ENCODE results near the gene ORC5. TPM values are rescaled to one million over a fixed set of nuclear protein-coding genes. Genes with fewer than 3 reads are reported as not detected.

Gene ORC5
- polyA plus RNA-seq, 3 donors: 2.8 to 7.9 (median 7.0) TPM

DNA sequence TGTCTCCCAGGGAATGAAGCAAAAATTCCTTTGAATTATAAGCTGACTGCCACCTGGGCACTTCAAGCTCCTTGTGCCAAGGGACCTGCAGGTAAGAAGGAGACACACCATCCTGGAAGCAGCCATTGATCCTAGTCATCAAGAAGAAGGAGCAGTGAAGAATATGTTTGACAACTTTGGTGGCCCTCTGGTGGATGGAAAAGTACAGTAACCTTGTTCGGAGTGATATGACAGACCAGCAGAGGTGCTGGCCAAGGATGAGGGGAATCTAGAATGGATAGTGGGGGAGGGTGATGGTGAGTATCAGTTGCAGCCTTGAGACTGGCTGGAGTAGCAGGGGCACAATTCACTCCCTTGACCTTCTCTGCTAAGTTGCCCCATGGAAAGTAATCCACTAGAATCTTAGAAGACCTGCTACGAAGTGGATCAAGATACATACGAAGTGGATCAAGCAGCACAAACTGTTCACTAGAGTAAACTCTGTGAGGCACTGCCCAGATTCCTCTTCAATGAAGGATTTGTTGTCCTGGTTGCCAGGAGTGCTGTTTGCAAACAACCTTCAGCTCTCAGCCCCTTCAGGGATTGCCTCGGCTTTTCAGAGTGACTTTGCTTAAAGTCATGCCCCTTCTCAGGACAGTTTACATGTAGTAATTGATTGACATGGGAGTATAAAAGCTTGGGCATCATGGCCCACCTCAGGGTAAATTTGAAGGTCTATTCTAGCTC, 44.8 kb upstream of the ORC5 start:
- H3K4me2 ChIP-seq (replicated peaks; ENCODE audit: extremely low read depth, low read length, poor library complexity, severe bottlenecking): no peak overlapping the region
- DNase-seq: no peak
- no peaks in the 10 kb centered on the region for H3K79me2 ChIP-seq (ENCODE audit: insufficient read depth, low read length)
- H3K9me3 Mint-ChIP-seq: peaks cover 0 to 3% (median 0%) of the 10 kb centered on the region in 7 donors
- no peak overlapping the region for H3K4me3 Mint-ChIP-seq
- H3K27ac Mint-ChIP-seq: no peak overlapping the region
- no peak overlapping the region for H2AFZ ChIP-seq (ENCODE audit: insufficient read depth, low read depth, low read length, poor library complexity, severe bottlenecking)
- H3K4me1 Mint-ChIP-seq: no peaks in the 10 kb centered on the region
- H3K27me3 Mint-ChIP-seq (ENCODE audit: low read depth in 3 of 3): peaks cover 3 to 6% (median 5%) of the 10 kb centered on the region in 3 donors
- 87% methylated on average over 4 of the region's 4 CpGs for WGBS (ENCODE audit: insufficient coverage)
- no peaks in the 10 kb centered on the region for H3K4me1 ChIP-seq (ENCODE audit: control insufficient read depth in 1 of 2, insufficient read depth in 2 of 2, low read length in 2 of 2)
- no peak overlapping the region for H3K27ac ChIP-seq (ENCODE audit: low read depth in 1 of 2, low read length in 2 of 2)
- no peaks in the 10 kb centered on the region for H4K20me1 ChIP-seq (ENCODE audit: insufficient read depth, low read length)
- H3K27me3 ChIP-seq (ENCODE audit: control insufficient read depth in 2 of 2, insufficient read depth in 2 of 2, low read length in 2 of 2): no peaks in the 10 kb centered on the region
- no peaks in the 10 kb centered on the region for H3K36me3 ChIP-seq (replicated peaks in 1 of 2; ENCODE audit: control insufficient read depth in 1 of 2, insufficient read depth in 2 of 2, low read length in 2 of 2)
- no peaks in the 10 kb centered on the region for H3K9me3 ChIP-seq (replicated peaks in 1 of 2; ENCODE audit: control insufficient read depth in 1 of 2, insufficient read depth in 1 of 2, low read length in 2 of 2)
- intact Hi-C loops (cut with micrococcal nuclease): no loop called here
- TF ChIP-seq, protein P1, sequence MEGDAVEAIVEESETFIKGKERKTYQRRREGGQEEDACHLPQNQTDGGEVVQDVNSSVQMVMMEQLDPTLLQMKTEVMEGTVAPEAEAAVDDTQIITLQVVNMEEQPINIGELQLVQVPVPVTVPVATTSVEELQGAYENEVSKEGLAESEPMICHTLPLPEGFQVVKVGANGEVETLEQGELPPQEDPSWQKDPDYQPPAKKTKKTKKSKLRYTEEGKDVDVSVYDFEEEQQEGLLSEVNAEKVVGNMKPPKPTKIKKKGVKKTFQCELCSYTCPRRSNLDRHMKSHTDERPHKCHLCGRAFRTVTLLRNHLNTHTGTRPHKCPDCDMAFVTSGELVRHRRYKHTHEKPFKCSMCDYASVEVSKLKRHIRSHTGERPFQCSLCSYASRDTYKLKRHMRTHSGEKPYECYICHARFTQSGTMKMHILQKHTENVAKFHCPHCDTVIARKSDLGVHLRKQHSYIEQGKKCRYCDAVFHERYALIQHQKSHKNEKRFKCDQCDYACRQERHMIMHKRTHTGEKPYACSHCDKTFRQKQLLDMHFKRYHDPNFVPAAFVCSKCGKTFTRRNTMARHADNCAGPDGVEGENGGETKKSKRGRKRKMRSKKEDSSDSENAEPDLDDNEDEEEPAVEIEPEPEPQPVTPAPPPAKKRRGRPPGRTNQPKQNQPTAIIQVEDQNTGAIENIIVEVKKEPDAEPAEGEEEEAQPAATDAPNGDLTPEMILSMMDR (IDR thresholded peaks at IDR 0.05): no peak
- H3K4me3 ChIP-seq (replicated peaks in 1 of 3; ENCODE audit: low read depth in 2 of 3, low read length in 3 of 3): no peak overlapping the region
- H3K36me3 Mint-ChIP-seq: no peaks in the 10 kb centered on the region
- no peak overlapping the region for H3K9ac ChIP-seq (ENCODE audit: insufficient read depth, low read length, poor library complexity, severe bottlenecking)

DNA sequence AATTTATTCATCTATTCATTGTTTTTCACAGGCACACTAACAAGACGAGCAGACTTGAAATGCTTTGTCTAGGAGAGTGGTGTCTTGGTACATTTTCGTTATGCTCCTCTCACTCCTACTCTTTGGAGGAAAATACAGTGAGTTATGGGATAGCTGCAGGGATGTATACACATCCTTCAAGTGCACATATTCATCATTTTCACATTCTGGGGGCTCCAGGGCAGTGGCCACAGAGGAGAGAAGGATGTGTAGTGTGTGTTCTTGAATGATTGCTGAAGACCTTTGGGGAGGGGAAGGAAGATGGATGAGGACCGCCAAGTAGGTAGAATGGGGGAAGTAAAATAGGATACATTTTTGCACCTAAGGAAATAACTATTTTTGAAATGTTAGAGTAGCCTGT, 34.8 kb upstream of the ORC5 start:
- H3K4me1 Mint-ChIP-seq: no peaks in the 10 kb centered on the region
- peaks cover 6 to 11% (median 10%) of the 10 kb centered on the region in 3 donors for H3K27me3 Mint-ChIP-seq (ENCODE audit: low read depth in 3 of 3)
- no peak overlapping the region for H3K4me3 Mint-ChIP-seq
- H3K27ac Mint-ChIP-seq: no peak overlapping the region
- no peaks in the 10 kb centered on the region for H3K4me1 ChIP-seq (ENCODE audit: control insufficient read depth in 1 of 2, insufficient read depth in 2 of 2, low read length in 2 of 2)
- H3K4me2 ChIP-seq (replicated peaks; ENCODE audit: extremely low read depth, low read length, poor library complexity, severe bottlenecking): no peak overlapping the region
- H2AFZ ChIP-seq (ENCODE audit: insufficient read depth, low read depth, low read length, poor library complexity, severe bottlenecking): no peak overlapping the region
- intact Hi-C loops (cut with micrococcal nuclease): no loop called here
- no peak overlapping the region for H3K4me3 ChIP-seq (replicated peaks in 1 of 3; ENCODE audit: low read depth in 2 of 3, low read length in 3 of 3)
- peaks cover 0 to 2% (median 0%) of the 10 kb centered on the region in 7 donors for H3K9me3 Mint-ChIP-seq
- TF ChIP-seq, protein P1 (IDR thresholded peaks at IDR 0.05): no peak
- 63% methylated on average over 1 of the region's 3 CpGs for WGBS (ENCODE audit: insufficient coverage)
- H3K79me2 ChIP-seq (ENCODE audit: insufficient read depth, low read length): no peaks in the 10 kb centered on the region
- no peak overlapping the region for H3K9ac ChIP-seq (ENCODE audit: insufficient read depth, low read length, poor library complexity, severe bottlenecking)
- DNase-seq: no peak
- peaks cover 0 to 2% of the 10 kb centered on the region in 2 donors for H3K27me3 ChIP-seq (ENCODE audit: control insufficient read depth in 2 of 2, insufficient read depth in 2 of 2, low read length in 2 of 2)
- no peaks in the 10 kb centered on the region for H3K36me3 ChIP-seq (replicated peaks in 1 of 2; ENCODE audit: control insufficient read depth in 1 of 2, insufficient read depth in 2 of 2, low read length in 2 of 2)
- H3K36me3 Mint-ChIP-seq: no peaks in the 10 kb centered on the region
- H3K27ac ChIP-seq (ENCODE audit: low read depth in 1 of 2, low read length in 2 of 2): no peak overlapping the region
- H3K9me3 ChIP-seq (replicated peaks in 1 of 2; ENCODE audit: control insufficient read depth in 1 of 2, insufficient read depth in 1 of 2, low read length in 2 of 2): no peaks in the 10 kb centered on the region
- no peaks in the 10 kb centered on the region for H4K20me1 ChIP-seq (ENCODE audit: insufficient read depth, low read length)
